GM19023 (cell line): ENCODE results near the gene FCRL6.

ENCODE experiments used
- ATAC-seq: cut with Tn5 transposase; IDR thresholded peaks from one replicate; pipeline ENCODE4 v1.9.1; 2021; ENCODE audit warnings: mild to moderate bottlenecking, moderate library complexity; ENCODE audit not compliant: unreplicated experiment

The FCRL6 gene

GRCh38 chr1:159799446-159799985, 2.6 kb upstream of the FCRL6 start:
- ATAC-seq, result no peak

- ATAC-seq, result no peak
These were observed 1.8 kb upstream of the FCRL6 start for GRCh38 chr1:159800177-159800930.

GRCh38 chr1:159803956-159804689, 2.0 kb downstream of the FCRL6 start:
- ATAC-seq, result no peak

GRCh38 chr1:159804924-159805323, 2.8 kb downstream of the FCRL6 start:
- no peak for ATAC-seq

GRCh38 chr1:159815926-159816325, 13.8 kb downstream of the FCRL6 start:
- ATAC-seq, result no peak

- ATAC-seq, result no peak
These were observed 15.3 kb downstream of the FCRL6 start for GRCh38 chr1:159817276-159818041.

GRCh38 chr1:159821171-159821867, 19.2 kb downstream of the FCRL6 start:
- ATAC-seq, result no peak

- no peak for ATAC-seq
These were observed 21.2 kb downstream of the FCRL6 start for GRCh38 chr1:159823406-159823805.

- no peak for ATAC-seq
These were observed 23.4 kb downstream of the FCRL6 start for GRCh38 chr1:159825564-159825963.

GRCh38 chr1:159826441-159827101, 24.4 kb downstream of the FCRL6 start, which contains the start of gene SLAMF8:
Gene SLAMF8, plus strand, starts transcription at chr1:159826873. Its CDS starts 26 bp downstream, at chr1:159826899.
- no peak for ATAC-seq

GRCh38 chr1:159827102-159827490, 24.9 kb downstream of the FCRL6 start:
- ATAC-seq, result no peak

GRCh38 chr1:159827549-159827948, 25.4 kb downstream of the FCRL6 start:
- no peak for ATAC-seq

- ATAC-seq, result no peak
These were observed 26.0 kb downstream of the FCRL6 start for GRCh38 chr1:159828176-159828575.

GRCh38 chr1:159828581-159829272, 26.6 kb downstream of the FCRL6 start:
- ATAC-seq, result no peak

- ATAC-seq, result peak; percentile 51
These were observed 27.1 kb downstream of the FCRL6 start for GRCh38 chr1:159829273-159829634.

GRCh38 chr1:159829822-159830465, 27.8 kb downstream of the FCRL6 start:
- ATAC-seq, result no peak

GRCh38 chr1:159830722-159831121, 28.6 kb downstream of the FCRL6 start:
- no peak for ATAC-seq

- no peak for ATAC-seq
These were observed 29.4 kb downstream of the FCRL6 start for GRCh38 chr1:159831412-159832141.
